HEK293 (cell line): ENCODE data around the gene KATNAL1.
"Not testable (repeated sequence)": the region's sequence is repeated elsewhere in the genome, so short reads cannot be mapped to it uniquely, and the experiment has no call there.

Experiments used
- CTCF ChIA-PET: fragments of 350-600 bp; formaldehyde crosslinking; extraction: SDS; loops from one replicate; lab custom pipeline; 2021; ENCODE audit warnings: antibody characterized with exemption; lab: Yijun Ruan, JAX
- POLR2A ChIA-PET: fragments of 300-600 bp; formaldehyde crosslinking; extraction: SDS; loops from one replicate; lab custom pipeline; 2020; ENCODE audit warnings: antibody characterized with exemption, inconsistent platforms; lab: Yijun Ruan, JAX
- H3K27ac ChIP-seq: fragments of 200-500 bp; sonication (Bioruptor generic); 2 replicates; pipeline ENCODE4 v1.5.1; 2014; ENCODE audit warnings: low read depth, low read length, control low read depth, inconsistent platforms; ENCODE audit errors: extremely low read depth
- H3K36me3 ChIP-seq, 2 experiments: fragments of 200-500 bp in 1 of 2; sonication (Bioruptor generic) in 1 of 2; 1 replicate in 1 of 2; 2 replicates in 1 of 2; pipeline ENCODE4 v1.5.1; 2014 to 2017; ENCODE audit warnings: inconsistent platforms in 2 of 2, low read length in 2 of 2; ENCODE audit not compliant: control insufficient read depth in 2 of 2, insufficient read depth in 1 of 2
- H3K4me1 ChIP-seq: fragments of 200-500 bp; sonication (Bioruptor generic); 2 replicates; pipeline ENCODE4 v1.5.1; 2014; ENCODE audit warnings: mild to moderate bottlenecking, low read length, inconsistent platforms; ENCODE audit not compliant: control insufficient read depth, insufficient read depth
- H3K4me3 ChIP-seq: 2 replicates; pipeline ENCODE4 v1.5.1; 2011; ENCODE audit warnings: low read depth, mild to moderate bottlenecking, control low read depth, low read length, moderate library complexity
- H3K9me3 ChIP-seq: fragments of 200-500 bp; sonication (Bioruptor generic); 2 replicates; pipeline ENCODE4 v1.5.1; 2014; ENCODE audit warnings: low read depth, low read length, inconsistent platforms; ENCODE audit not compliant: control insufficient read depth, insufficient read depth
- EGR2 ChIP-seq: fragments of 450-650 bp; formaldehyde crosslinking; IDR thresholded peaks from 2 replicates; pipeline ENCODE4 v1.5.1; 2016; ENCODE audit warnings: low read depth, missing biosample characterization, missing genetic modification characterization
- FEZF1 ChIP-seq: fragments of 450-650 bp; formaldehyde crosslinking; IDR thresholded peaks from 2 replicates; pipeline ENCODE4 v1.5.1; 2016; ENCODE audit warnings: missing biosample characterization, missing genetic modification characterization
- GFI1B ChIP-seq: fragments of 450-650 bp; formaldehyde crosslinking; IDR thresholded peaks from 2 replicates; pipeline ENCODE4 v1.5.1; 2016; ENCODE audit warnings: missing biosample characterization, missing genetic modification characterization
- KLF1 ChIP-seq: fragments of 450-650 bp; formaldehyde crosslinking; IDR thresholded peaks from 2 replicates; pipeline ENCODE4 v1.5.1; 2016; ENCODE audit warnings: missing biosample characterization, missing genetic modification characterization
- ZIC2 ChIP-seq: fragments of 450-650 bp; formaldehyde crosslinking; IDR thresholded peaks from 2 replicates; pipeline ENCODE4 v1.5.1; 2016; ENCODE audit warnings: missing biosample characterization, missing genetic modification characterization
- ZNF155 ChIP-seq: fragments of 450-650 bp; formaldehyde crosslinking; IDR thresholded peaks from 2 replicates; pipeline ENCODE4 v1.5.1; 2016; ENCODE audit warnings: missing biosample characterization, missing genetic modification characterization
- ZNF19 ChIP-seq: fragments of 450-650 bp; formaldehyde crosslinking; IDR thresholded peaks from 2 replicates; pipeline ENCODE4; 2016; ENCODE audit warnings: missing biosample characterization, missing genetic modification characterization, low read depth
- ZNF2 ChIP-seq: fragments of 450-650 bp; formaldehyde crosslinking; IDR thresholded peaks from 2 replicates; pipeline ENCODE4 v1.5.1; 2016; ENCODE audit warnings: missing biosample characterization, missing genetic modification characterization
- ZNF302 ChIP-seq: fragments of 450-650 bp; formaldehyde crosslinking; IDR thresholded peaks from 2 replicates; pipeline ENCODE4 v1.5.1; 2016; ENCODE audit warnings: missing biosample characterization, missing genetic modification characterization, low read depth
- ZNF404 ChIP-seq: fragments of 450-650 bp; formaldehyde crosslinking; IDR thresholded peaks from 2 replicates; pipeline ENCODE4 v1.5.1; 2017; ENCODE audit warnings: missing biosample characterization, missing genetic modification characterization
- ZNF488 ChIP-seq: fragments of 450-650 bp; formaldehyde crosslinking; IDR thresholded peaks from 2 replicates; pipeline ENCODE4 v1.5.1; 2016; ENCODE audit warnings: missing biosample characterization, missing genetic modification characterization
- ZNF514 ChIP-seq: fragments of 450-650 bp; formaldehyde crosslinking; IDR thresholded peaks from 2 replicates; pipeline ENCODE4 v1.5.1; 2016; ENCODE audit warnings: missing biosample characterization, missing genetic modification characterization
- ZNF549 ChIP-seq: fragments of 450-650 bp; IDR thresholded peaks from 2 replicates; pipeline ENCODE4 v1.5.1; 2018; ENCODE audit warnings: missing biosample characterization, missing genetic modification characterization, mild to moderate bottlenecking, inconsistent platforms, moderate library complexity
- ZNF561 ChIP-seq: fragments of 450-650 bp; IDR thresholded peaks from 2 replicates; pipeline ENCODE4 v1.5.1; 2018; ENCODE audit warnings: missing biosample characterization, missing genetic modification characterization, borderline replicate concordance
- ZNF600 ChIP-seq: fragments of 450-650 bp; formaldehyde crosslinking; IDR thresholded peaks from 2 replicates; pipeline ENCODE4 v1.5.1; 2016; ENCODE audit warnings: missing biosample characterization, missing genetic modification characterization
- ZNF621 ChIP-seq: fragments of 450-650 bp; formaldehyde crosslinking; IDR thresholded peaks from 2 replicates; pipeline ENCODE4 v1.5.1; 2017; ENCODE audit warnings: missing biosample characterization, missing genetic modification characterization
- ZNF639 ChIP-seq: fragments of 450-650 bp; formaldehyde crosslinking; IDR thresholded peaks from 2 replicates; pipeline ENCODE4 v1.5.1; 2016; ENCODE audit warnings: missing biosample characterization, missing genetic modification characterization
- ZNF660 ChIP-seq: fragments of 450-650 bp; IDR thresholded peaks from 2 replicates; pipeline ENCODE4 v1.5.1; 2018; ENCODE audit warnings: missing biosample characterization, mild to moderate bottlenecking, missing genetic modification characterization
- ZNF664 ChIP-seq: fragments of 450-650 bp; formaldehyde crosslinking; IDR thresholded peaks from 2 replicates; pipeline ENCODE4 v1.5.1; 2016; ENCODE audit warnings: missing biosample characterization, missing genetic modification characterization
- ZNF776 ChIP-seq: fragments of 450-650 bp; formaldehyde crosslinking; IDR thresholded peaks from 2 replicates; pipeline ENCODE4 v1.5.0; 2017; ENCODE audit warnings: missing biosample characterization, missing genetic modification characterization, borderline replicate concordance
- ZXDB ChIP-seq: fragments of 450-650 bp; formaldehyde crosslinking; IDR thresholded peaks from 2 replicates; pipeline ENCODE4 v1.5.1; 2016; ENCODE audit warnings: missing biosample characterization, missing genetic modification characterization
- TF ChIP-seq, protein P1 (sequence below): fragments of 450-650 bp; formaldehyde crosslinking; optimal IDR thresholded peaks from 2 replicates; pipeline ENCODE3; 2016; ENCODE audit warnings: missing biosample characterization, mild to moderate bottlenecking, missing genetic modification characterization

The KATNAL1 gene

GRCh38 chr13:30175166-30175565 is 132.2 kb downstream of the KATNAL1 start (continued):
- no peak for TF ChIP-seq ZNF639 (tag by site-specific recombination)
- TF ChIP-seq ZNF776 (tag by site-specific recombination) = no peak
- no peak for TF ChIP-seq ZNF2
- no peak for TF ChIP-seq GFI1B

GRCh38 chr13:30174250-30174649 is 133.1 kb downstream of the KATNAL1 start:
- CTCF ChIA-PET, H3K9me3 ChIP-seq, H3K4me1 ChIP-seq, POLR2A ChIA-PET, H3K4me3 ChIP-seq, H3K36me3 ChIP-seq, H3K27ac ChIP-seq: not testable (repeated sequence)

DNA sequence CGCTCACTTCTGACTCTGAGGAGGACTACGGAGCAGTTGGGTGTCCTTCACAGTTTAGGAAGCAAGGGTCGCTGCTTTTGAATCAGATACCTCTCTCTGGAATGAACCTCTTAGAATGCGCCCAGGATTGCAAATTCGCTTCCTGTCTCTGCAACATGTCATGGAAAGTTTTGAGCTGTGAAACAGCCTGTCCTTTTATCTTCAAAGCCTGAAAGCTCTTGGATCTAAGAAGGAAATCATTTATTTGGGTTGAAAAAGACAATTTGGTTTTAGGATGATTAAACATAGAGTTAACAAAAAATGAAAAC is 134.1 kb downstream of the KATNAL1 start:
- no peak overlapping the region for H3K27ac ChIP-seq
- H3K9me3 ChIP-seq = no peaks in the 10 kb centered on the region
- no peaks in the 10 kb centered on the region for H3K4me1 ChIP-seq
- no peak overlapping the region for H3K4me3 ChIP-seq
- CTCF ChIA-PET = interaction anchor here (0.6 kb wide), 1 partner anchor 167 kb away, joined by 3 read pairs; no protein-coding TSS in a partner anchor
- H3K36me3 ChIP-seq = no peaks in the 10 kb centered on the region
- TF ChIP-seq ZNF302 (tag by site-specific recombination) (no peak), KLF1 (no peak), ZXDB (tag by site-specific recombination) (no peak), GFI1B (no peak), ZNF488 (tag by site-specific recombination) (no peak), EGR2 (no peak), ZNF514 (tag by site-specific recombination) (no peak), ZNF549 (no peak), ZNF561 (tag by site-specific recombination) (no peak), ZNF155 (tag by site-specific recombination) (no peak), ZIC2 (tag by site-specific recombination) (no peak), ZNF621 (tag by site-specific recombination) (no peak), ZNF19 (tag by site-specific recombination) (no peak), ZNF404 (tag by site-specific recombination) (no peak), ZNF660 (tag by site-specific recombination) (no peak), ZNF664 (no peak), ZNF600 (tag by site-specific recombination) (no peak), FEZF1 (no peak)
- TF ChIP-seq, protein P1, sequence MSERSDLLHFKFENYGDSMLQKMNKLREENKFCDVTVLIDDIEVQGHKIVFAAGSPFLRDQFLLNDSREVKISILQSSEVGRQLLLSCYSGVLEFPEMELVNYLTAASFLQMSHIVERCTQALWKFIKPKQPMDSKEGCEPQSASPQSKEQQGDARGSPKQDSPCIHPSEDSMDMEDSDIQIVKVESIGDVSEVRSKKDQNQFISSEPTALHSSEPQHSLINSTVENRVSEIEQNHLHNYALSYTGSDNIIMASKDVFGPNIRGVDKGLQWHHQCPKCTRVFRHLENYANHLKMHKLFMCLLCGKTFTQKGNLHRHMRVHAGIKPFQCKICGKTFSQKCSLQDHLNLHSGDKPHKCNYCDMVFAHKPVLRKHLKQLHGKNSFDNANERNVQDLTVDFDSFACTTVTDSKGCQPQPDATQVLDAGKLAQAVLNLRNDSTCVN (tag by site-specific recombination) = no peak
- POLR2A ChIA-PET = no interaction called here
